ENCODE data around the gene NEU2.

GRCh38 chr2:233000886-233001750 lies 31.4 kb upstream of the NEU2 start:
- no peak for TF ChIP-seq CTCF (IDR thresholded peaks at IDR 0.05)
- no peak for TF ChIP-seq POLR2A (IDR thresholded peaks at IDR 0.05)

Data from thyroid gland (tissue), 4 donors.